NCI-H510A treated with DMSO at 0.1 percent for 48 hours (cell line): ENCODE data around the gene EVI2A.
"Not testable (repeated sequence)": the region's sequence is repeated elsewhere in the genome, so short reads cannot be mapped to it uniquely, and the experiment has no call there.

Experiments used
- DNase-seq: peaks from one replicate; lab custom pipeline; 2025; lab: John Stamatoyannopoulos, UW

The EVI2A gene

DNA sequence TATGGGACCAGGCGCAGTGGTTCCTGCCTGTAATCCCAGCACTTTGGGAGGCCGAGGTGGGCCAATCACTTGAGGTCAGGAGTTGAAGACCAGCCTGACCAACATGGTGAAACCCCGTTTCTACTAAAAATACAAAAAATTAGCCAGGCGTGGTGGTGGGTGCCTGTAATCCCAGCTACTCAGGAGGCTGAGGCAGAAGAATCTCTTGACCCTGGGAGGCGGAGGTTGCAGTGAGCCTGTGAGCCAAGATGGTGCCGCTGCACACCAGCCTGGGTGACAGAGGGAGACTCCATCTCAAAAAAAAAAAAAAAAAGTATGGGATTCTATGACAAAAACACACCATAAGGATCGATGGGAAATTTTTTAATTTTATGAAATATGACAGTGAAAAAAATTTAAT is 9.2 kb downstream of the EVI2A start:
- not testable (repeated sequence) for DNase-seq

DNA sequence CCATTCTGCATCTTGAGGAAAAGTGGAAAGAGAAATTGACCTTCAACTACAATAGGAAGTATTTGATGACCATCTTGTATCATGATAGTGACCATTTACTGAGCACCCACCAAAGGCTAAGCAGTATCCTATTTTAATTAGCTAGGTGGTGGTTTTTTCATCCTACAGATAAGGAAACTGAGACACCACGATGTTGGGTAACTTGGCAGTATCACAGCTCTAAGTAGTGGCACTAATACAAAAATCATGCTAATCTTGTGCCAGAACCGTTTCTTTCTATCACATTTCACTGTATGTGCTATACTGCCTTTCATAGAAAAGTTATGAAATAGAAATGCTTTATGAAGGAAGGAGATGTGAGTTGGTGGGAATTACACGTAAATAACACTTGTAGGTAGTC is 9.9 kb downstream of the EVI2A start:
- DNase-seq: no peak

DNA sequence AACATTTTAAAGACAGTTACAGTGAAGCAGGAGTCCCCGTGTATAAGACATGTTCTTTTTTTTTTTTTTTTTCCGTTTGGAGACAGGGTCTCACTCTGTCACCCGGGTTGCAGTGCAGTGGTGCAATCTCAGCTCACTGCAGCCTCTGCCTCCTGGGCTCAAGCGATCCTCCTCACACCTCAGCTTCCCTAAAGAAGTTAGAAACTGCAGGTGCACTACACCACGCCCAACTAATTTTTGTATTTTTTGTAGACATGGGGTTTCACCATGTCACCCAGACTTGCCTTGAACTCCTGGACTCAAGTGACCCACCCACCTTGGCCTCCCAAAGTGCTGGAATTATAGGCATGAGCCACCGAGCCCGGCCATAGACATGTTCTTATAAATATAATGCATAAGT is 10.5 kb downstream of the EVI2A start:
- DNase-seq: no peak

DNA sequence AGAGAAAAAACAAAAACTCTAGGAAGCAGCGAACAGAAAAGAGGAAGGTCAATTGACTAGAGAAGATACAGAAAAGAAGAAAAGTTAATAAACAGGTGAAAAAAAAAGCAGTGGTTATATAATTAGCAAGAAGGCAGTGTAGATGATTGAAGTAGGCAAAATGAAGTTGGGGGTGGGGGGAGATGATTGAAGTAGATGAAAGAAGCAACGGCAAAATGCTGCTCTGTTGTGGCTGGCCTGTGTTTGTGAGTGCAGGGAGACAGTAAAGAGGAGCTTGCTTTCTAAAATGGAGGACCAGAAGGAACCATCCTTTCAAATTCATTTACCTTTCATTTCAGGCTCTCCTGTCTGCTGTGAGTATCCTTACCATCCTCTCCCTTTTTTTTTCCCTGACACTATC is 11.2 kb downstream of the EVI2A start:
- no peak for DNase-seq

DNA sequence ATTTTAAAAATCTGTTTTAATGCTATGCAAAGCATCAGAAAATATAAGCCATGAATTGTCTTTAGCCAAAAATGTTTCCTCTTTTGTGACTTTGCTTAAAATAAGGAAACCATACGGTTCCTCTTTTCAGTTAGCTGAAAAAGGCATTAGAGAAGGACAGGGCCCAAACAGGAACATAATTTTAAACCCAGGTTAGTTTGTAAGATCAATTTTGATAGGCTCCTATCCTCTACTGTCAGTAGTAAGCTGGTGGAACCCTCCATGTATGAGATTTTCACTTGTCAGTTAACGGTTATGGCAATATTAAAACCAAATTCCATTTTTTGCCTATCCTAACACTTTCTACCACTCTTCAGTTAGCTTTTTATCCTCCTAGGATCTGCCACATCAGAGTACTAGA is 11.9 kb downstream of the EVI2A start:
- no peak for DNase-seq

DNA sequence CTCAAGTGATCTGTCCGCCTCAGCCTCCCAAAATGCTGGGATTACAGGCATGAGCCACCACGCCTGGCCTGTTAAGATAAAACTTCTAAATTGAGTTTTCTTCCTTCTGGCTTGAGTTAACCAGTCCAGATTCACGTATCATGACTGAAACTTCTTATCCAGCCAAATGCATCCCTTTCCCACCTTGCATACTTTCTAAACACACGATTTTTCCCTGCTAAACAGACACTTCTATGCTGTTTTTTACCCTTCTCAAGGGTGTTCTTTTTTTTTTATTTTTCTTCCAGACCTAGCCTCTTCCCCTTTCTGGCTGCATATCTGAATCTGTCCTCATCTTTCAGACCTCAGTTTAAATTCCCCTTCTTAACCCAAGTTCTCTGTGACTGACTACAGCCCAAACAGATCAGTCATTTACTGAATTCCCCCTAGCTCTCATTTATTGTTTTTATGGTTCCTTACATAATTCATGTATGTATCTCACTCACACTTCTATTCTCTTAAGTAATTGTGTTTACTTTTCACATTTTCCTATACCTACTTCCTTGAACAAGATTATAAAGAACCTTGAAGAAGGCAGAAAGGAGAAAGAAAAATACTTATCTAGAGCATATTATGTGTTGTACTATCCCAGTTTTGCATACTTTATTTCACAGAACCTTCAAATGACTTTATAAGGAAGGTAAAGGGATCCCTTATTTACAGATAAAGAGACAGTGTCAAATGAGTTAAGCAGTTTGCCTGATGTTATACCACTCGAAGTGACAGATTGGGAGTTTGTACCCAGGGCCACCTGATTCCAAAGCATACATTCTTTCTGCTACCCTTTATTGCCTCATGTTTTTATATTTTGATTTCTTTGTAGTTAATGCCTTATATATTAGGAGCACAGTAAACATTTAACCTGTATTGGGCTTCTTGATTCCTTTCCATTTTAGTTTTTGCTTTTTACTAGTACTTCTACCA is 12.8 kb downstream of the EVI2A start:
- DNase-seq: no peak

DNA sequence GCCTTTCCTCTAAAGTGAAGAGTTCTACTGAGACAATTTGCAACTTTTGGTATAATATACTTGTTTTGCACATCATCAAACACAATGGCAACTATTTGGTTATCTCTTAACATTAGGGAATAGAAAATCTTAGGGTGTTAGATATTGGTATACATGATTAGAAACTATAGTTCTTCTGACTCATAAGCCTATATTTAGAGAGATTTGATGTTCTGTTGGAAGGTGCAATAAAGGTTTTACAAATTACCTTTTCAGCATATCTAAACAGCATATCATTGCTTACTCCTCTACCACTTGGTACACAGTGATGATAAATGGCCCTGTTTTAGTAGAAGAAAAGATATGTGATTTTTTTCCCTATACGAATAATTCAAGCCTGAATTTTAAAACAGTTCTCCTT is 13.8 kb downstream of the EVI2A start:
- DNase-seq: no peak

DNA sequence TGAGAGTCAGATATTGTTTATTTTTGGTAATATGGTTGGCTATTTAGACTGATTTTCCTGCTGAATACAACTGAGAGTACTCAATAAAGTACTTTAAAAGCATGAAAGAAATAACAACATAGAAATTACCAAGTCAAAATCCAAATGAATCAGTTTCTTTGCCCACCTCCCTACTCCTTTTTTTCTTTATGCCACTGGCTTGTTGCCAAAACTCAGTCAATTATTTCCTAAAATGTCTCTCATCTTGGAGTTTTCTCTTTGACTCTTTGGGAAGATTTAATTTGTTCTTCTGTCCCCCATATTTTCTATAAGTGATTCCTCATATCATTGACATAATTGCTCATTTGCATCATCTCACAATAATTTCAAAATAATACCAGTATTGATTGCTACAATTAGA is 21.8 kb downstream of the EVI2A start:
- DNase-seq: no peak

DNA sequence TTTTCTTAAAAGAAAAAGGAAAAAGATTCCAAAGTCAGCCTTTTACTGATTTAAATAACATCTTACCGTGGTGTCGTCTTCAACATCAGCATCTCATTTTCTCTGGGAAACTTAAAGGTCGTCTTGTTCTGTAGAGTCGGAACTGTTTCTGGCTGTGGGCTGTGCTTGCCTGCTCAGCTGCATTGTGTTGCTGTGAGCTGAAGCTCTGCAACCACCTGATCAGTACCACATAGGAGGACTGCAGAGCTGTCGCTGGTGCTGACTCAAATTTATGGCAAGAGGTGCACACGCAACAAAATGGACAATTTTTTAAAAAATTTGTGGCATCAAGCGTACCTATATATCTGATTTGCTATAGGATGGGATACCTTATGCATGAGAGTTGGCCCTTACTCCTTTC is 24.3 kb downstream of the EVI2A start, which contains the start of gene OMG:
Gene OMG, minus strand, starts transcription at position 150 of the 400 bp plus-strand sequence. CDS start 908 bp downstream, outside the sequence.
- DNase-seq: no peak

DNA sequence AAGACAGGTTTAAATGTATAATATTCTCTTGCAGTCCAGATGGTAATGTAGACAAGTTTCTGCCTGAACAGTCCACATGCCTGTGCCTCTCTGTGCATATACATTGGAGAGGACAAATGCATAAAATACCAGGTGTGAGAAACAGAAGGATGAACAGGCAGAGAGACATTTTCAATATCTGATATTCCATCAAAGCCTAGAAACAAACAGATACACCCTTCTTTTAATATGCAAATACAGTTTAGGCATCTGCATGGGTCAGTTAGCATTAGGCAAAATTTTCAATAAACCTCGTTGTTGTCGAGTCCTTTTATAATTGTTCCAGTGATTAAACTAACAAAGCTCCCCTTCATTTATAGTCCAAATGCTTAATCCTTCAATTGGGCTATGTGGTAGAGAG is 25.3 kb downstream of the EVI2A start:
- DNase-seq: no peak

DNA sequence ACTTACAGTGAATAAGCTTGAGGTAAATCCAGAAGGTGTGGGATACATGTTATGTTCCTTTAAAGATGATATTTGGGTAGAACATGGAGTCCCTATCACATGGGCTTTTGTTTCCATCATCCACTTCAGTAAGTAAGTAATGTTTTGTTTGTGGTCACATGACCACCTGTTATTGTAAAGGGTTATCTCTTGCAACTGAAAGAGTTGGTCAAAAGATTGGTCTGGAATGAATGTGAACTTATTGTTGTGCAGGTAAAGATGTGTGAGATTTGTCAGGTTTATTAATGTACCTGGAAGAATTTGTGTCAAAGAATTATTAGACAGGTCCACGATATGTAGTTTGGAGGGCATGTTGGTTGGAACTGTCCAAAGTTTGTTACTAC is 25.9 kb downstream of the EVI2A start:
- no peak for DNase-seq

DNA sequence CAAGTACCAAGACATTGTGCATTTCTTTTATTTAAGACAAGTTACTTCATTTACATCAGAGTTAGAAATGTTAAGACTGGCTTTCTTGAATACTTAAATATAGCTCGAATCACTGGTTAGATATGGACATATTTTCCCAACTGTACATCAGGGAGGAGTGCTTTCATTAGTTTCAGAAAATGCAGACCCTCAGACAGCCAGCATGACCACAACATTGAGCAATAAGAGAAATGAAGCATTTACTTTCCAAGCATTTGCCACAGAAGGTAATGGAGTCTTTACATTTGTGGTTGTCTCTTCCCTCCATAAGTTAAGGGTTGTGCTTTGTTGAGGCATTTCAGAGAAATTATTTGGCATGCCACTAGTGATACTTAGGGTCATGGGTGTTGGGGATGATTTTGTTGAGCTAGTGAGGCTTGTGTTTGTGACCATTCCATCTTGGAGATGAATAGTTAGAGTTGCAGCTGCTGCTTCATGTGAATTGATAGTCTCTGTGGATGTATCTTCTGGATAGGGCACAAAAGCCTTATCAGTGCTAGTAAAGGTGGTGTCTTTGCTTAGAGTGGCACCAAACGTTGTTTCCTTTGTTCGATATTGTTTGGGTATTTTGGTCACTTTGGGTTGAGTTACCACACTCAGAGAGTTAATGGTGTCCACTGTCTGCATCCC is 26.5 kb downstream of the EVI2A start:
- no peak for DNase-seq

DNA sequence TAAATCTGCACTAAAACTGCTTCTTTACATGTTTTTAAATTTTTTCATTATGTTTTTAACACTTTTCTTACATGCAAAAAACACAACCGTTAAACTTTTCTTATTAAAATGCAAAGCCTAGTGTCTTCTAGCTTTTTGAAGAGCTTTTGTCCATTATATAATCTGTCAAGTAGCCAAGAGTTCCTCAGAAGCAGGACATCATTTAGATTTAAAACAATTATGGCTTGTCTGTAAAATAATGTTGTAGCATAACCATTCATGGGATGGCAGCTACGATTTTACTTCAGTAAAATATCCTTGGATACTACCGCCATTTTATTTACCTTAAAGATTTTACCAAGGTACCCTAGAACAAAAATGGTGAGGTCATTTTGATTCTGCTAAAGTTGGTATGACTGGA is 27.2 kb downstream of the EVI2A start:
- no peak for DNase-seq

DNA sequence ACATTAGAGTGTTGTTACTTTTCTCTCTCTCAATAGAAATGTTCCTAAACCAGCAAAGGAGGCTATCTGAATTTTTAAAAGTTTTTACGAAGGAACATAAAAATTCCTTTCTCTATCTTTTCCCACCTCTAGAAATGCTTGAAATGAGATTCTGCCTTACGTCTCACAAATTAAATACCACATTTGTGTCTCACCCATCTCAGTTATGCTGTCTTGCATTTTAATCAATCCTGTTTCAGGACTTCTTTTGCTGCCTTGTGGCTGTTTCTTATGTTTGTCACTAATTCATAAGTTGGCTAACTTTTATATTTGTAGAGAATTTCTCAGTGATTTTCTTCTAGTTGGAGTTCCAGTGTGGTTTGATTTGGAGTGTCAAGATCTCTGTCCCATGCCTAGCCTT is 27.8 kb downstream of the EVI2A start:
- DNase-seq: no peak

DNA sequence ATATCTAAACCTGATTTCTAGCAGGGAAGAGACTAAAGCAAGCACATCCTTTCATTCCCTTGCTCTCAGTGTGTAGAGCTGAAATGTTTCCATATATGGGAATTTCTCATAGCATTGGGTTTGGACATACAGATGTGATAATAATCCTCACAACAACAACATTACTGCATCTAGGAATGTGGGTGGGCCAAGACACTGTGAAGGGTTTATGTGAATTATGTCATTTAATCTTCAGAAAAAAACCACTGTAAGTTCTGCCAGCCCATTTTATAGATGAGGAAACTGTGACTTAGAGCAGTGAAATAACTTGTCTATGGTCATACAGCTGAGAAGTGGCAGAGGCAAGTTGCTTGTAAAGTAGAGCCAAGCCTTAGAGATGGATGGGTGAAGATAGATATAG is 29.6 kb downstream of the EVI2A start:
- no peak for DNase-seq

DNA sequence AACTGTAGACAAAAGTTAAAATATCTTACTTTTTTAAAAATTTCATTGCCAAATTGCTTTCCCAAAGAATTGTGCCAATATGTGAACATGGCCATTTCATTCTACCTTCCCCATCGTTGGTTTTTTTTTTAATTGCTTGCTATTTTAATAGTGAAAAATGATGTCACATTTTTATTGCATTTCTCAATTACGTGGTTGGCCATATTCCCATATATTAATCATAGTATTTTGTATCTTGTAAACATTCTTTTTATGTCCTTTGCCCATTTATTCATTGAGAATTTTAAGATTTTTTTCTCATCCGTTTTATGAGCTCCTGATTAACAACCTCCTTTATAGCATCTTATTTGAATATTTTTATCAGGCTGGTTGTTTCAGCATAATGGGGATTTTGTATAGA is 31.6 kb downstream of the EVI2A start:
- no peak for DNase-seq

DNA sequence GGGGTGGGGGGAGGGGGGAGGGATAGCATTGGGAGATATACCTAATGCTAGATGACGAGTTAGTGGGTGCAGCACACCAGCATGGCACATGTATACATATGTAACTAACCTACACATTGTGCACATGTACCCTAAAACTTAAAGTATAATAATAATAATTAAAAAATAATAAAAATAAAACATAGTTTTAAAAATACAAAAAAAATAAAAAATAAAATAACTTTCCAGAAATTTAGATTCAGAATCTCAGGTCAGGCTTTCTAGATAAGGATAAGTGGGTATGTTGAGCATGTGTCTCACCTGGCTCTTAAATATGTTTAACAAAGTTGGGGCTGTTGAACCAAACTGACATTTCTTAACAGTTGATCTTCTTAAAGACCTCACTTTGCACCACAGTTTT is 33.5 kb downstream of the EVI2A start:
- not testable (repeated sequence) for DNase-seq

DNA sequence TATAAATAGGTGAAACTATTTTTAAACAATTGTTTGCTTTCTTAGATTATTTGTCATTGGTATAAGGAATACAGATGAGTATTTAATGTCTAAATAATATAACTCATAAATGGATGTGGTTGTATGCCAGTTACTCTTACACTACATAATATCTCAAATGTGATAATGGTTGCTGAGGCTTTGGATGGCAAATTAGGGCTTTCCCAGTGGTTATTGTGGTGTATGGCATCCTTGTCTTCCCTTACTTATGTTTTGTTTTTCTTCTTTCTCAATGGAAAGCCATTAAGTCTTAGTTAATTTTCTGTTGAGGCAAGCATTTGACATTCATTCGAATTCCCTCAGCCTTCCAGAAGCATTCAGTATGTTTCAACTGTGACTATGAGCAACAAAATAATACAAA is 34.8 kb downstream of the EVI2A start:
- no peak for DNase-seq

DNA sequence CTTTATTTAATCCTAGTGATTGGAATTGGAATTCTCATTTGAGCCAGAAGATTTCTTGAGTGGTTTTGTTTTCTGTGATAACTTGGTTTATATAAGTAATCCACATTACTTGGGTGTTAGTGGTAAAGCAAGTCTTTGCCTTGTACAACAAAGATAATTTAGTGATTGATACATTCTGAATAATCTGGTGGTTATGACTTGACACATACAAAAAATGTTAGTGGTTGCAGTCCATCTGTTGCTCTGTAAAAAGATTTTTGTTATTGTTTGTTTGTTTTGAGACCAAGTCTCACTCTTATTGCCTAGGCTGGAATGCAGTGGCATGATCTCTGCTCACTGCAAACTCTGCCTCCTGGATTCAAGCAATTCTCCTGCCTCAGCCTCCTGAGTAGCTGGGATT is 37.6 kb downstream of the EVI2A start:
- DNase-seq: no peak

DNA sequence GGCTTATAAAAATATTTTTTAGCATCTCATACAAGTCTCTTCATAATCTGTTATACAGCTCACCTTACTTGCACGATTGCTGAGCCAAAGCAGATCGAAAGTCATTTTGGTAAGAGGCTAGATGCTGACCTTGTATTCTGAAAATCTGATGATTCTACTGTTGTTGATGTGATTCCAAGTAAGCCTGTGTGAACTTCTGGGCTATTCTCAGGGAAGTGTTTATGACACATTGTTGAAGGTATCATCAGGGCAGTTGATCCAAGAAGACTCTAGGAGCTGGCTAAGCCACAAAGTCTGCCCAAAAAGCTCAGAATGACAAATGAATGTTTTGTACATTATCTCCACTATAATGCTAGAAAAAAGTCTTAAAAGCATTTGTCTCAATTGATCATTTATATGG is 40.4 kb downstream of the EVI2A start:
- no peak for DNase-seq

DNA sequence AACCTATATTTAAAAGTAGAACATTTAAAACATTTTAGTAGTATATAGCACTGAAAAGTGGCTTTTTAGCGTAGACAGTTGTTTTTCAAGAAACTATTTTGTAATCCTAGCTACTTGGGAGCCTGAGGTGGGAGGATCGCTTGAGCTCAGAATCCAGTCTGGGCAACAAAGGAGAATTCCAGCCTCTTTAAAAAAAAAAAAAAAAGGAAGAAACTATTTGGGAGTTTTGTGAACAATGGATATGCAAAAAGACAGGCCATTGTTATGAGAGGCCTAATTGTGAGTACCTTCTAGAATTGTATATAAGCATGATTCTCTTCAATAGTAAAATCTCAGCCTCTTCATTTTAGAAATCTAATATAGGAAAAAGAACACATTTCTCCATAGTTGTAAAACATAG is 42.0 kb downstream of the EVI2A start:
- DNase-seq: no peak

DNA sequence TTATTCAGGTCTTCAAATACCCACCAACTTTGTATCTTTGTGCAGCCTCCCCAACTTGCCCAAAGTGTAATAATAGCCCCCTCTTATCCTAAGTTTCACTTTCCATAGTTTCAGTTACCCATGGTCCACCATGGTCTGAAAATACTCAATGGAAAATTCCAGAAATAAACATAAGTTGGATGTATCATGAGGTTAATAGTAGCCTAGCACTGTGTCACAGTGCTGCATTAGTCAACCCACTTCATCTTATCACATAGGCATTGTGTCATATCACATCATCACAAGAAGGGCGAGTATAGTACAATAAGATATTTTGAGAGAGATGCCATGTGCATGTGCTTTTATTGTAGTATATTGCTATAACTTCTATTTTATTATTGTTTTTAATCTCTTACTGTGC is 46.3 kb downstream of the EVI2A start:
- DNase-seq: no peak

DNA sequence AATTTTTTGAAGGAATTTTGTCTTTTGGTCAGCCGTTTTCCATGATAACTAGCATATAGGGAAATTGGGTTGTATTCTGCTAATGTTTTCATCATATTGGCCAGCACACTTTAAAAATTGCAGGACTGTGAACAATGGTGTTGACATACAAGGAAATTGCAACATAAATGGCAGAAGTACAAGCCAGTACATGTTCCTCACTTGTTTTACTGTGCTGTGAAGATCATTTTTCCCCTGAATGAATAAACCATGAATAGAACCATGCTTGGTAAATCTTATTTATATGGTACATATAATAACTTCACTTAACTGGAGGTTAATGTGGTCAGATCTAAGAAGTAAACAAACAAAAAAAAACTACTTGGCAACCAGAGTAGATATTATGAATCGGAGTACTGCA is 47.2 kb downstream of the EVI2A start:
- DNase-seq: peak; percentile 44

DNA sequence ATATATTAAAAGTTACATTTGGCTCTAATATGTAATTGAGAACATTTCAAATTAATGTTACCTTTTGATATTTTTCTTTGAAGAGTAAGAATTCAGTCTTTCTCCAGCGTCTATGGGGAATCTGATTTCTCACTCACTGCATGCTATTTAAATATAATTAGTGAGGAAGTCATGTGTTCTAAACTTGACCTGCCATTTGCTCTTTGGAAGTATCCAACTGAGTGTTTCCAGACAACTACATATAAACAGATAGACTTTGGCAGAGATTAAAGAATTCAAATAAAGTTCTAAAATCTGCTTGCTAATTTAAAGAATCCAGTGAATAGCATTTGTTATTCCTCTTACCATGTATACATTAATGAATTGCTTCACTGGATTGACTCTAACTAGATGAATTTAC is 47.9 kb downstream of the EVI2A start:
- no peak for DNase-seq
